Measurements from ENCODE around the gene FIBCD1. TPM values are rescaled to one million over a fixed set of nuclear protein-coding genes. Genes with fewer than 3 reads are reported as not detected.

The FIBCD1 gene
- total RNA-seq, 4 donors from 2014 or later: 4.2 TPM; not detected in 3

DNA sequence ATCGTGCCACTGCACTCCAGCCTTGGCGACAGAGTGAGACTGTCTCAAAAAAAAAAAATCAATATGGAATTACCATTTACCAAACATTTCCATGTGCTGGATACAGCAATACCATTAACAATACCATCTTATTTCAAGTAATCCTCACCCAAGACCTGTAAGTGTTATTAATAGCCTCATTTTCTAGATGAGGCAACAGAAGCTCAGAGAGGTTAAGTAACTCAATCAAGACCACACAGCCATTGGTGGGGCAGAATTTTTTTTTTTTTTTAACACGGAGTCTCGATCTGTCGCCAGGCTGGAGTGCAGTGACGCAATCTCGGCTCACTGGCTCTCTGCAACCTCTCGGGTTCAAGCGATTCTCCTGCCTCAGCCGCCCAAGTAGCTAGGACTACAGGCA lies 3.6 kb upstream of the FIBCD1 start:
- TF ChIP-seq, protein P1, sequence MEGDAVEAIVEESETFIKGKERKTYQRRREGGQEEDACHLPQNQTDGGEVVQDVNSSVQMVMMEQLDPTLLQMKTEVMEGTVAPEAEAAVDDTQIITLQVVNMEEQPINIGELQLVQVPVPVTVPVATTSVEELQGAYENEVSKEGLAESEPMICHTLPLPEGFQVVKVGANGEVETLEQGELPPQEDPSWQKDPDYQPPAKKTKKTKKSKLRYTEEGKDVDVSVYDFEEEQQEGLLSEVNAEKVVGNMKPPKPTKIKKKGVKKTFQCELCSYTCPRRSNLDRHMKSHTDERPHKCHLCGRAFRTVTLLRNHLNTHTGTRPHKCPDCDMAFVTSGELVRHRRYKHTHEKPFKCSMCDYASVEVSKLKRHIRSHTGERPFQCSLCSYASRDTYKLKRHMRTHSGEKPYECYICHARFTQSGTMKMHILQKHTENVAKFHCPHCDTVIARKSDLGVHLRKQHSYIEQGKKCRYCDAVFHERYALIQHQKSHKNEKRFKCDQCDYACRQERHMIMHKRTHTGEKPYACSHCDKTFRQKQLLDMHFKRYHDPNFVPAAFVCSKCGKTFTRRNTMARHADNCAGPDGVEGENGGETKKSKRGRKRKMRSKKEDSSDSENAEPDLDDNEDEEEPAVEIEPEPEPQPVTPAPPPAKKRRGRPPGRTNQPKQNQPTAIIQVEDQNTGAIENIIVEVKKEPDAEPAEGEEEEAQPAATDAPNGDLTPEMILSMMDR (IDR thresholded peaks at IDR 0.05; ENCODE audit: low read depth): no peak

DNA sequence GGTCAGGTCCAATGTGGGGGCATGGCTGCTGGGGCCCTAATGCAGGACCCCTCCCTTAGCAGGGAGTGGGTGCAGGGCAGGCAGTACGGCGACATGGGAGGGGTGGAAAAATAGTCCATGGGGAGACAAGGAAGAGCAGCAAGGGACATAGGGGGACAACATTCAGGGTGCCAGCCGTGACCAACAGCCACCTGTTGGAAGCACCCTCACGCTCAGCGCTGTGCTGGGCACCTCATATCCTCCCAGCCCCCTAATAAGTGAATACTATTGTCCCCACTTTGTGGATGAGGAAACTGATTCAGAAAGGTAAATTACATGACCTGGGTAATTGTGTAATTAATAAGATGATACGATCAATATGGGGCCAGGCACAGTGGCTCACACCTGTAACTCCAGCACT lies 3.0 kb upstream of the FIBCD1 start:
- TF ChIP-seq, protein P1 (IDR thresholded peaks at IDR 0.05; ENCODE audit: low read depth): no peak

DNA sequence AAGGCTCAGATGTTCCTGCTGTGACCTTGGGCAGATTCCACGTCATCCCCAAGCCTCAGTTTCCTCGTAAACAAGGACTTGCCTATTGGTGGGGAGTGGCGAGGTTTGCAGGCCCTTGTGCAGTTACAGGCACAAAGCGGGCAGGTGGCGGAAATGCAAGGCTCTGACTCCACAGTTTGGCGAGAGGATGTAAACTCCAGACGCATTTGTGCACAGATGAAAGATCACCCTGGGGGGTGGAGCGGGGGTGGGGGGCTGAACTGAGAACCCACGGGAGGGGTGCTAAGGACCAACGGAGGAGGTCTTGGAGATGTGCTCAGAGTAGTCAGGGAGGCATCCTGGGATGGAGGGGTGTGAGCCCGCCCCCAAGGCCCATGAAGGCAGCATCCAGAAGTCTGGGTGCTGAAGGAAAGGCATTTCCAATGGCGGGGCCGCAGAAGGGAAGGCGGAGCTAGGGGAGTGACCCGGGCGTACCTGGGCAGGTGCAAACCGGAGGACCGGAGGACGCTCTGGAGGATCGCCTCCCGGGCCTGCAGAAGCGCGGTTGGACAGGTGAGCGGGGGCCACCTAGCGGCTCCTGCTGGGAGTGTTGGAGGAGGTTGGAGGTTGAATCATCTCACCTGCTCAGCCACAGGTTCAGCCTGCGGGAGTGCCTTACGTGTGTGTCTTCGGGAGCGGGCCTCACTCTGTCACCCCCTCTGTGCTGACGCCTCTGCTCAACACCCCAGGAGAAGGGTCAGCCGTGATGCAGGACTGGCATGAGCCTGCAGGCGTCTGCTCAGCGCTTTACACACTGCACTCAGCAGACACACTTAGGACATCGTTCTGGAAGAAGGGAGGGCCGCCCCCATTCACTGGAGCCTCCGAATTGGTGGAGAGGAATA lies 1.9 kb upstream of the FIBCD1 start:
- TF ChIP-seq, protein P1 (IDR thresholded peaks at IDR 0.05; ENCODE audit: low read depth): no peak

DNA sequence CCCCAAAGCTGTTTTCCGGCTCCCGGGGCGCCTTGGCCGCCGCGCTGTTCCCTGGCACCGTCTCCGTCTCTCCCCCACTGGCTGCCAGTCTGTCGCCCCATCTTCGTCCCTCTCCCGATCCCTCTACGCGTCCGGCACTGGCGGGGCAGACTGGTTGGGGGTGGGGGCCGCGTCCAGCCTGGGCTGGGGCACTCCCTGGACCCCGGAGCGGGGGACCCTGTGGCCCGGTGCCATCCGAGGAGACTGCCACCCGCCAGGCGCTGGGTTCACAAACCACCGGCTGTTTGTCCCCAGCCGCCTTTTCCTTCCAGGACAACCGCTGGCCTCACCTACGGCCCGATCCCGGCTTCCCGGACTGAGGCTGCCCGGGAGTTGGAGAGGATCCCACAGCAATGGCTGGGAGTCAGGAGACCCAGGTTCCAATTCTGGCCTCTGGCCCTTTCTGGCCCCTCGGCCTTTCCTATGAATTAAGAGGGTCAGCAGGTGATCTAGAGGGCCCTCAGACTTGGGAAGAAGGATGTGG lies 1.0 kb upstream of the FIBCD1 start:
- TF ChIP-seq, protein P1 (IDR thresholded peaks at IDR 0.05; ENCODE audit: low read depth): no peak

DNA sequence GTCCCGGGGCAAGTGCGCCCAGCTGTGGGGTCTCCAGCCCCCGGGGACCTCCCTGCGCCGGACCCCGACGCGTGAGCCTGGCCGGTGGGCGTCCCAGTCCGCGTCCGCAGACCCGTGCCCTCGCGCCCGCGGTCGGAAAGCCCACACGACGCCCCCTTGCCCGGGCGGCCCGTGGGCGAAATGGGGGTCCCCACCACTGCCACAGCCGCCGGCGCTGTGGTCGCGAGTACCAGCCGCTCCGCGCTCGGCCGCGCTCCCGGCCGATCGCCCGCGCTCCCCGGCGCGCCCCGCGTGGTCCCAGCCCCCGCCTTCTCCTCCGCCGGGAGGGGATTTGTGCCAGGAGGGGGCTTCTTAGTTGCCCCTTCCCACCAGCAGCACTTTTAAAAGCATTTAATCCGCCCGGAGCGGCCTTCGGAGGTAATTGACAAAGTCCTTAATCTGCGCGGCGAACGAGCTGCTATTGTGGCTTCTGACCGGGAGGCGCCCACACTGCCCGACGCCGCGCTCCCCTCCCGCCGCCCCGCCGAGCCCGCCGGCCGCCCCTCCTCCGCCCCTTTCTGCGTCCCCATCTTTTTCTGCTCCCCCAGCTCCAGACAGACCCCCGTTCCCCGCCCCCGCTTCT lies 469 bp upstream of the FIBCD1 start:
- TF ChIP-seq, protein P1 (IDR thresholded peaks at IDR 0.05; ENCODE audit: low read depth): no peak

DNA sequence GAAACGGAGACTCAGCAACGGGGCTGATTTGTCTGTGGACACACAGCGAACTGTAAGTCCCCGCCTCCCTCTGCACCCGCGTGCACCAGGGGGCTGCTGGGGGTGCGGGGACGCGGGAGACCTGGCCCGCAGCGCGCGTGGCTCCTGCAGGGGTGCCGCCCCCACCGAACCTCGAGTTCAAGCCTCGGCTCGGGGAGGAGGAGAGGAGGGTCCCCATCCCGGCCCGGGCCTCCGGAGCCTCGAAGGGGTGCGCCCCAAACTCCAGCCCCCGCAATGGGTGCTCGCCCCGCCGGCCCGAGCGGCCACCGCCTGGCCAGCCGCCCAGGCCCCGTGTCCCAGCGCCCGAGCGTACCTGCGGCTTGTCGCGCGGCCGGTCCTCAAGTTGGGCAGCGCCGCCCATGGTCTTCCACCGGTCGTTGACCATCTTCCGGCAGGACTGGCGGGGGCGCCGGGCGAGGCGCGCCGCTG lies 829 bp downstream of the FIBCD1 start:
- TF ChIP-seq, protein P1 (IDR thresholded peaks at IDR 0.05; ENCODE audit: low read depth): no peak
